Body of pancreas (tissue), 4 donors: ENCODE results near the gene NEURL1.

Source experiments
- CTCF ChIP-seq, 7 experiments: fragments of 450-650 bp in 4 of 7; fragments of 200-600 bp in 3 of 7; sonication (generic) in 3 of 7; IDR thresholded peaks; one replicate each; pipeline ENCODE4 v1.5.1; 2016 to 2019; ENCODE audit warnings: antibody characterized with exemption in 7 of 7
- POLR2A ChIP-seq, 3 donors: fragments of 450-650 bp; IDR thresholded peaks; one replicate each; pipeline ENCODE4 v1.6.1; 2016; ENCODE audit warnings: antibody characterized with exemption in 3 of 3, mild to moderate bottlenecking in 2 of 3

GRCh38 chr10:103458720-103459119 lies 34.8 kb upstream of the NEURL1 start, which contains the start of gene CALHM1:
- TF ChIP-seq CTCF (IDR thresholded peaks at IDR 0.05) (no peak), POLR2A (IDR thresholded peaks at IDR 0.05) (no peak)
